SK-N-SH treated with all-trans-retinoic acid at 6 μM for 48 hours (cell line): ENCODE results near the gene SNCG.

Experiments used
- ARNTL ChIP-seq: fragments of 450-650 bp; formaldehyde crosslinking; IDR thresholded peaks from 2 replicates; pipeline ENCODE4 v1.5.0; 2020; ENCODE audit warnings: low read depth, mild to moderate bottlenecking, moderate library complexity, borderline replicate concordance
- CSRNP3 ChIP-seq: fragments of 250-450 bp; sonication (Bioruptor Pico); IDR thresholded peaks from 2 replicates; pipeline ENCODE4 v1.5.1; 2021; ENCODE audit warnings: mild to moderate bottlenecking, moderate library complexity
- GLIS3 ChIP-seq: fragments of 250-450 bp; sonication (Bioruptor Pico); IDR thresholded peaks from 2 replicates; pipeline ENCODE4 v1.5.0; 2020; ENCODE audit warnings: mild to moderate bottlenecking, moderate library complexity
- ISL1 ChIP-seq: fragments of 250-450 bp; sonication (Bioruptor Pico); IDR thresholded peaks from 2 replicates; pipeline ENCODE4 v2.1.2; 2022; ENCODE audit warnings: mild to moderate bottlenecking, moderate library complexity
- OSR1 ChIP-seq: fragments of 250-450 bp; sonication (Bioruptor Pico); IDR thresholded peaks from 2 replicates; pipeline ENCODE4 v1.8.0; 2022; ENCODE audit warnings: moderate library complexity, mild to moderate bottlenecking, inconsistent platforms
- PPARA ChIP-seq: fragments of 250-450 bp; sonication (Bioruptor Pico); IDR thresholded peaks from 2 replicates; pipeline ENCODE4 v1.5.0; 2020; ENCODE audit warnings: mild to moderate bottlenecking, borderline replicate concordance
- TOX ChIP-seq: fragments of 250-450 bp; sonication (Bioruptor Pico); IDR thresholded peaks from 2 replicates; pipeline ENCODE4 v1.8.0; 2021; ENCODE audit warnings: mild to moderate bottlenecking, moderate library complexity, borderline replicate concordance
- ZC3H10 ChIP-seq: fragments of 250-450 bp; sonication (Bioruptor Pico); IDR thresholded peaks from 2 replicates; pipeline ENCODE4 v1.5.1; 2021; ENCODE audit warnings: mild to moderate bottlenecking, moderate library complexity
- ZNF70 ChIP-seq: fragments of 450-650 bp; formaldehyde crosslinking; IDR thresholded peaks from 2 replicates; pipeline ENCODE4 v1.5.0; 2020; ENCODE audit warnings: mild to moderate bottlenecking, moderate library complexity
- TF ChIP-seq, protein P1 (sequence below): fragments of 250-450 bp; sonication (Bioruptor Pico); IDR thresholded peaks from 2 replicates; pipeline ENCODE4 v1.5.1; 2020; ENCODE audit warnings: low read depth, mild to moderate bottlenecking, moderate library complexity

DNA sequence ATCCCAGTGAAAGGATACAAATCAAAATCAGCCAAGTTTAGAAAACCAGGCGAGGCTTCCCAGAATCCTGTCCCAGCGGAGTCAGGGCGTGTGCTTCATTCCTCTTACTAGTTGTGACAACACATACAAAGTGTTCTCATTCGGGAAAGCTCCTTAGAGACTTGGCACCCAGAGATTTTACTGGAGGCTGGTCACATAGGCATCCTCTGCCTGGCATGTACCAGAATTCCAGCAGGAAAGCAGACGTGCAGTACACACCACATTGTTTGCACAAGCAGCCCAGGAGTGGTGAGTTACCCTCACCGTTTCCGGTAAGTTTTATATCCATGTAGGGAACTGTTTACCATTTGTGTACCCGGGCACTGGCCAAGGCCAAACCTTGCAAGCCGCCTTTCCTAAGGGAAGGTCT lies 35.8 kb upstream of the SNCG start:
- TF ChIP-seq ISL1 (CRISPR knock-in tag) (no peak), ARNTL (CRISPR knock-in tag) (no peak), TOX (CRISPR knock-in tag) (no peak), GLIS3 (CRISPR knock-in tag) (no peak), PPARA (no peak), ZC3H10 (CRISPR knock-in tag) (no peak), OSR1 (CRISPR knock-in tag) (no peak), ZNF70 (CRISPR knock-in tag) (no peak), CSRNP3 (CRISPR knock-in tag) (no peak)
- TF ChIP-seq, protein P1, sequence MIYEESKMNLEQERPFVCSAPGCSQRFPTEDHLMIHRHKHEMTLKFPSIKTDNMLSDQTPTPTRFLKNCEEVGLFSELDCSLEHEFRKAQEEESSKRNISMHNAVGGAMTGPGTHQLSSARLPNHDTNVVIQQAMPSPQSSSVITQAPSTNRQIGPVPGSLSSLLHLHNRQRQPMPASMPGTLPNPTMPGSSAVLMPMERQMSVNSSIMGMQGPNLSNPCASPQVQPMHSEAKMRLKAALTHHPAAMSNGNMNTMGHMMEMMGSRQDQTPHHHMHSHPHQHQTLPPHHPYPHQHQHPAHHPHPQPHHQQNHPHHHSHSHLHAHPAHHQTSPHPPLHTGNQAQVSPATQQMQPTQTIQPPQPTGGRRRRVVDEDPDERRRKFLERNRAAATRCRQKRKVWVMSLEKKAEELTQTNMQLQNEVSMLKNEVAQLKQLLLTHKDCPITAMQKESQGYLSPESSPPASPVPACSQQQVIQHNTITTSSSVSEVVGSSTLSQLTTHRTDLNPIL (CRISPR knock-in tag) = no peak
